ENCODE measurements around the gene FGF18. TPM values are rescaled to one million over a fixed set of nuclear protein-coding genes. Genes with fewer than 3 reads are reported as not detected.

Gene FGF18
- total and polyA plus RNA-seq, 2 of the 4 experiments (the other 2 are of a cell fraction) = 0.15 TPM; not detected in 1

- no peak overlapping the region for H3K9ac ChIP-seq (ENCODE audit: low read depth, low read length)
- no peak overlapping the region for H3K4me2 ChIP-seq (ENCODE audit: low read depth, low read length)
- H3K56ac ChIP-seq (ENCODE audit: extremely low read depth, insufficient read depth, low read length) = no peak overlapping the region
- H3K4me1 ChIP-seq (ENCODE audit: control insufficient read depth, insufficient read depth, low read length) = peaks cover 6% of the 10 kb centered on the region; the same call in 1 of the 2 replicates
- H3K23ac ChIP-seq (ENCODE audit: low read depth, low read length) = 0 out of 2 replicates have a peak overlapping the region, but pooled peaks have one; percentile 4
- H2BK5ac ChIP-seq (ENCODE audit: low read depth, low read length, poor library complexity, severe bottlenecking) = no peak overlapping the region
- no peak overlapping the region for H2BK15ac ChIP-seq (ENCODE audit: low read depth, low read length)
- H3K9me3 ChIP-seq (ENCODE audit: control insufficient read depth, insufficient read depth, low read length) = no peaks in the 10 kb centered on the region
- no peak overlapping the region for H2BK20ac ChIP-seq (ENCODE audit: low read depth, low read length)
- H3K36me3 ChIP-seq (ENCODE audit: control insufficient read depth, insufficient read depth, low read length) = no peaks in the 10 kb centered on the region
- in situ Hi-C loops (cut with MboI; ENCODE audit: low sequenced_read_pairs) (loop anchor here (25.0 kb wide), 1 partner anchor 416 kb away; no protein-coding TSS in a partner anchor), intact Hi-C loops (cut with micrococcal nuclease) (no loop called here), dilution Hi-C loops (cut with HindIII; ENCODE audit: low sequenced_read_pairs, unreplicated experiment) (no loop called here)
- no peak overlapping the region for H2AK5ac ChIP-seq (ENCODE audit: low read depth, low read length)
- no peaks in the 10 kb centered on the region for H3K27me3 ChIP-seq (ENCODE audit: control insufficient read depth, insufficient read depth, low read length)
- no peaks in the 10 kb centered on the region for H3K79me1 ChIP-seq (ENCODE audit: low read depth in 1 of 2, low read length in 2 of 2)
- no peak overlapping the region for H3K27ac ChIP-seq (ENCODE audit: insufficient read depth, low read length)
- no TSS peak for BruUV-seq (replicated peaks)
- 47% methylated on average over 2 of the region's 14 CpGs; no CpG with 5 or more reads in 1 of the 2 experiments for WGBS, 2 experiments (ENCODE audit: extremely low coverage in 2 of 2, insufficient read length in 1 of 2)
- CTCF ChIA-PET = no interaction called here
- POLR2A ChIA-PET (ENCODE audit: unreplicated experiment) = no interaction called here
- no peak overlapping the region for H2BK120ac ChIP-seq (ENCODE audit: low read depth, low read length)
- no peak overlapping the region for H3K18ac ChIP-seq (ENCODE audit: low read depth, low read length)
- no peak overlapping the region for H4K91ac ChIP-seq (ENCODE audit: insufficient read depth, low read depth, low read length)
- no peak overlapping the region for H3K14ac ChIP-seq (replicated peaks; ENCODE audit: low read depth, low read length)
- H2AK9ac ChIP-seq (replicated peaks; ENCODE audit: low read depth, low read length, poor library complexity) = no peak overlapping the region
- no peak overlapping the region for H4K8ac ChIP-seq (ENCODE audit: low read depth in 2 of 2, low read length in 2 of 2)
- DNase-seq (peak; percentile 83), ATAC-seq (ENCODE audit: low read depth) (peak; percentile 59)
- no peak overlapping the region for H3K4me3 ChIP-seq (ENCODE audit: insufficient read depth, low read depth, low read length)
- peak overlapping the region; percentile 40 for H2AFZ ChIP-seq (replicated peaks; ENCODE audit: low read length, poor library complexity)
- 0 out of 2 replicates have a peak, but pooled peaks cover 4% of the 10 kb centered on the region for H3K9me1 ChIP-seq (ENCODE audit: insufficient read depth, low read length)
- no peak overlapping the region for H3K4ac ChIP-seq (ENCODE audit: low read depth, low read length)
- no peak overlapping the region for H4K5ac ChIP-seq (ENCODE audit: low read depth, low read length)
- no peaks in the 10 kb centered on the region for H4K20me1 ChIP-seq (ENCODE audit: insufficient read depth, low read length)
- TF ChIP-seq MAFK (IDR thresholded peaks at IDR 0.05; ENCODE audit: low read depth, low read length) (no peak), RAD21 (IDR thresholded peaks at IDR 0.05; ENCODE audit: low read length) (no peak), ELK1 (IDR thresholded peaks at IDR 0.05; ENCODE audit: borderline replicate concordance, low read depth, low read length) (no peak), SMC3 (IDR thresholded peaks at IDR 0.05; ENCODE audit: low read depth, low read length) (no peak), BHLHE40 (IDR thresholded peaks at IDR 0.05; ENCODE audit: low read depth, low read length) (0 out of 2 replicates have a peak, but pooled peaks have one; percentile 28), NFE2L2 (IDR thresholded peaks at IDR 0.05; ENCODE audit: low read depth, low read length) (no peak), CTCF (conservative IDR thresholded peaks at IDR 0.05; ENCODE audit: low read depth, low read length) (no peak), USF2 (IDR thresholded peaks at IDR 0.05; ENCODE audit: low read depth, low read length) (0 out of 2 replicates have a peak, but pooled peaks have one; percentile 3), CEBPB (IDR thresholded peaks at IDR 0.05; ENCODE audit: low read depth, low read length) (no peak), MXI1 (IDR thresholded peaks at IDR 0.05; ENCODE audit: borderline replicate concordance, low read depth, low read length) (no peak), CHD1 (IDR thresholded peaks at IDR 0.05; ENCODE audit: low read depth, low read length) (no peak), FOS (IDR thresholded peaks at IDR 0.05; ENCODE audit: low read depth, low read length) (no peak), RCOR1 (IDR thresholded peaks at IDR 0.05; ENCODE audit: insufficient replicate concordance, low read length) (no peak), POLR2A (IDR thresholded peaks at IDR 0.05; ENCODE audit: low read depth, low read length) (no peak)
These were observed 26.4 kb downstream of the FGF18 start for GRCh38 chr5:171445644-171446516.
